HepG2 (cell line): ENCODE measurements around the gene IL13.

ENCODE experiments used
- SMYD3 ChIP-seq: sonication (generic); formaldehyde crosslinking; IDR thresholded peaks from 2 replicates; pipeline ENCODE4 v1.8.1; 2023; ENCODE audit warnings: mild to moderate bottlenecking, missing genetic modification reagents
- ZFP36 ChIP-seq: fragments of 150-350 bp; IDR thresholded peaks from 2 replicates; pipeline ENCODE4 v1.6.1; 2018; ENCODE audit warnings: borderline replicate concordance, low read length, low read depth; ENCODE audit not compliant: partially characterized antibody
- ZNF230 ChIP-seq: sonication (generic); formaldehyde crosslinking; IDR thresholded peaks from 2 replicates; pipeline ENCODE4 v1.4.0; 2020; ENCODE audit warnings: mild to moderate bottlenecking, missing genetic modification reagents
- ZNF879 ChIP-seq: sonication (generic); formaldehyde crosslinking; IDR thresholded peaks from 2 replicates; pipeline ENCODE4 v1.8.1; 2023; ENCODE audit warnings: missing genetic modification reagents
- TF ChIP-seq, protein P1 (sequence below): IDR thresholded peaks from 2 replicates; pipeline ENCODE4 v1.6.1; 2016; ENCODE audit warnings: missing compliant biosample characterization, missing genetic modification reagents, borderline replicate concordance

DNA sequence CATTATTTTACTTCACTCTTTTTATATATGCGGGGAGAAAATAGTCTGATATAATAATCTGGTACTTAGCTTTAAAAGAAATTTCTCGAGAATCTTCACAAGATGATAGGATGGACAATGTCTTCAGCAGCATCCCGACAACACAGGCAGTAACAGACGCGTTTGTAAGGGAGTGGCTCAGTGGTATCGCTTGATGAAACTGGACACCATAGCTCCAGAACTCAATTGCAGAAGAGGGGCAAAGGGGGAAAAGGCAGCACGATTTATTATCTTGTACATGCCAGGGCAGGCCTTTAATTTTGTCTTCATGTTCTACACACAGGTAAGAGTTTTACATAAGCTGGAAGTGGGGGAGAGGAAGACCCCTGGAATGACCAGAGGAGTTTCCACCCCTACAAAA, 31.5 kb downstream of the IL13 start:
- TF ChIP-seq ZNF230 (no peak), ZFP36 (no peak), ZNF879 (no peak), SMYD3 (CRISPR knock-in tag) (no peak)
- TF ChIP-seq, protein P1, sequence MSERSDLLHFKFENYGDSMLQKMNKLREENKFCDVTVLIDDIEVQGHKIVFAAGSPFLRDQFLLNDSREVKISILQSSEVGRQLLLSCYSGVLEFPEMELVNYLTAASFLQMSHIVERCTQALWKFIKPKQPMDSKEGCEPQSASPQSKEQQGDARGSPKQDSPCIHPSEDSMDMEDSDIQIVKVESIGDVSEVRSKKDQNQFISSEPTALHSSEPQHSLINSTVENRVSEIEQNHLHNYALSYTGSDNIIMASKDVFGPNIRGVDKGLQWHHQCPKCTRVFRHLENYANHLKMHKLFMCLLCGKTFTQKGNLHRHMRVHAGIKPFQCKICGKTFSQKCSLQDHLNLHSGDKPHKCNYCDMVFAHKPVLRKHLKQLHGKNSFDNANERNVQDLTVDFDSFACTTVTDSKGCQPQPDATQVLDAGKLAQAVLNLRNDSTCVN = no peak
